Cardiac fibroblast (primary cell): ENCODE results near the gene POU3F3.

Source experiments
- DNase-seq, 2 donors: peaks; one replicate each; pipeline versions ENCODE4 v3.0.0 to v3.0.0-alpha.2; 2010; ENCODE audit warnings: low read depth in 2 of 2
- H3K4me3 ChIP-seq, 2 donors: replicated peaks in 1 of 2; 1 replicate in 1 of 2; 2 replicates in 1 of 2; pipeline ENCODE4 v1.5.1; 2011; ENCODE audit warnings: low read depth in 2 of 2, low read length in 2 of 2, mild to moderate bottlenecking in 2 of 2, moderate library complexity in 1 of 2
- CTCF ChIP-seq: IDR thresholded peaks from one replicate; pipeline ENCODE4 v1.5.1; 2011; ENCODE audit warnings: low read depth, mild to moderate bottlenecking, low read length, inconsistent platforms

The POU3F3 gene

GRCh38 chr2:104878863-104879512 is 25.1 kb downstream of the POU3F3 start:
- DNase-seq, result no peak
- no peak overlapping the region for H3K4me3 ChIP-seq
- no peak for TF ChIP-seq CTCF

GRCh38 chr2:104880076-104880475 is 26.2 kb downstream of the POU3F3 start:
- no peak for DNase-seq
- no peak for TF ChIP-seq CTCF
- no peak overlapping the region for H3K4me3 ChIP-seq

GRCh38 chr2:104883357-104883756 is 29.4 kb downstream of the POU3F3 start:
- H3K4me3 ChIP-seq, result no peak overlapping the region
- no peak for TF ChIP-seq CTCF
- no peak for DNase-seq

- no peak for TF ChIP-seq CTCF
- DNase-seq, result no peak
- H3K4me3 ChIP-seq, result no peak overlapping the region
Measured at GRCh38 chr2:104885119-104885782, 31.3 kb downstream of the POU3F3 start.

- no peak for DNase-seq
- H3K4me3 ChIP-seq, result no peak overlapping the region
- no peak for TF ChIP-seq CTCF
Measured at GRCh38 chr2:104887676-104888075, 33.8 kb downstream of the POU3F3 start.

GRCh38 chr2:104888489-104889258 is 34.8 kb downstream of the POU3F3 start:
- no peak for TF ChIP-seq CTCF
- no peak overlapping the region for H3K4me3 ChIP-seq
- DNase-seq, result no peak
